ENCODE measurements around the gene TNIP2.

Gene TNIP2

GRCh38 chr4:2794486-2795299 is 38.6 kb upstream of the TNIP2 start:
- TF ChIP-seq ZNF70 (CRISPR knock-in tag; IDR thresholded peaks at IDR 0.05), result no peak
- TF ChIP-seq ARNTL (CRISPR knock-in tag; IDR thresholded peaks at IDR 0.05; ENCODE audit: borderline replicate concordance, low read depth), result no peak
- TF ChIP-seq ESRRG (CRISPR knock-in tag; IDR thresholded peaks at IDR 0.05), result no peak
- no peak for TF ChIP-seq CSRNP3 (CRISPR knock-in tag; IDR thresholded peaks at IDR 0.05)
- TF ChIP-seq CSDC2 (CRISPR knock-in tag; IDR thresholded peaks at IDR 0.05), result no peak
- no peak for TF ChIP-seq BACH2 (CRISPR knock-in tag; IDR thresholded peaks at IDR 0.05; ENCODE audit: borderline replicate concordance)
- no peak for TF ChIP-seq GLIS3 (CRISPR knock-in tag; IDR thresholded peaks at IDR 0.05)
- no peak for TF ChIP-seq PPARA (CRISPR knock-in tag; IDR thresholded peaks at IDR 0.05; ENCODE audit: borderline replicate concordance)
- TF ChIP-seq TOX (CRISPR knock-in tag; IDR thresholded peaks at IDR 0.05; ENCODE audit: borderline replicate concordance), result no peak
- no peak for TF ChIP-seq ZFP30 (CRISPR knock-in tag; IDR thresholded peaks at IDR 0.05)
- TF ChIP-seq, protein P1, sequence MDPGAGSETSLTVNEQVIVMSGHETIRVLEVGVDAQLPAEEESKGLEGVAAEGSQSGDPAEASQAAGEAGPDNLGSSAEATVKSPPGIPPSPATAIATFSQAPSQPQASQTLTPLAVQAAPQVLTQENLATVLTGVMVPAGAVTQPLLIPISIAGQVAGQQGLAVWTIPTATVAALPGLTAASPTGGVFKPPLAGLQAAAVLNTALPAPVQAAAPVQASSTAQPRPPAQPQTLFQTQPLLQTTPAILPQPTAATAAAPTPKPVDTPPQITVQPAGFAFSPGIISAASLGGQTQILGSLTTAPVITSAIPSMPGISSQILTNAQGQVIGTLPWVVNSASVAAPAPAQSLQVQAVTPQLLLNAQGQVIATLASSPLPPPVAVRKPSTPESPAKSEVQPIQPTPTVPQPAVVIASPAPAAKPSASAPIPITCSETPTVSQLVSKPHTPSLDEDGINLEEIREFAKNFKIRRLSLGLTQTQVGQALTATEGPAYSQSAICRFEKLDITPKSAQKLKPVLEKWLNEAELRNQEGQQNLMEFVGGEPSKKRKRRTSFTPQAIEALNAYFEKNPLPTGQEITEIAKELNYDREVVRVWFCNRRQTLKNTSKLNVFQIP (CRISPR knock-in tag; IDR thresholded peaks at IDR 0.05; ENCODE audit: borderline replicate concordance, low read depth), result no peak
- TF ChIP-seq TCF4 (CRISPR knock-in tag; IDR thresholded peaks at IDR 0.05; ENCODE audit: borderline replicate concordance), result no peak
- TF ChIP-seq OSR1 (CRISPR knock-in tag; IDR thresholded peaks at IDR 0.05), result no peak
- no peak for TF ChIP-seq PATZ1 (CRISPR knock-in tag; IDR thresholded peaks at IDR 0.05; ENCODE audit: borderline replicate concordance)
- ATAC-seq, result peak; percentile 54

- TF ChIP-seq CSDC2 (CRISPR knock-in tag; IDR thresholded peaks at IDR 0.05) (no peak), ARNTL (CRISPR knock-in tag; IDR thresholded peaks at IDR 0.05; ENCODE audit: borderline replicate concordance, low read depth) (no peak), ZNF70 (CRISPR knock-in tag; IDR thresholded peaks at IDR 0.05) (no peak), ZNF8 (CRISPR knock-in tag; IDR thresholded peaks at IDR 0.05) (no peak), ZC3H10 (CRISPR knock-in tag; IDR thresholded peaks at IDR 0.05) (no peak), TOX (CRISPR knock-in tag; IDR thresholded peaks at IDR 0.05; ENCODE audit: borderline replicate concordance) (no peak), CSRNP3 (CRISPR knock-in tag; IDR thresholded peaks at IDR 0.05) (no peak), ZNF565 (CRISPR knock-in tag; conservative IDR thresholded peaks at IDR 0.05; ENCODE audit: low read depth) (no peak), BACH2 (CRISPR knock-in tag; IDR thresholded peaks at IDR 0.05; ENCODE audit: borderline replicate concordance) (no peak), ISL1 (CRISPR knock-in tag; IDR thresholded peaks at IDR 0.05) (no peak), PATZ1 (CRISPR knock-in tag; IDR thresholded peaks at IDR 0.05; ENCODE audit: borderline replicate concordance) (no peak), GLIS3 (CRISPR knock-in tag; IDR thresholded peaks at IDR 0.05) (no peak), ZFP30 (CRISPR knock-in tag; IDR thresholded peaks at IDR 0.05) (no peak), TSHZ2 (CRISPR knock-in tag; IDR thresholded peaks at IDR 0.05) (no peak), SNAI2 (CRISPR knock-in tag; IDR thresholded peaks at IDR 0.05) (no peak), ESRRG (CRISPR knock-in tag; IDR thresholded peaks at IDR 0.05) (no peak)
- TF ChIP-seq, protein P2, sequence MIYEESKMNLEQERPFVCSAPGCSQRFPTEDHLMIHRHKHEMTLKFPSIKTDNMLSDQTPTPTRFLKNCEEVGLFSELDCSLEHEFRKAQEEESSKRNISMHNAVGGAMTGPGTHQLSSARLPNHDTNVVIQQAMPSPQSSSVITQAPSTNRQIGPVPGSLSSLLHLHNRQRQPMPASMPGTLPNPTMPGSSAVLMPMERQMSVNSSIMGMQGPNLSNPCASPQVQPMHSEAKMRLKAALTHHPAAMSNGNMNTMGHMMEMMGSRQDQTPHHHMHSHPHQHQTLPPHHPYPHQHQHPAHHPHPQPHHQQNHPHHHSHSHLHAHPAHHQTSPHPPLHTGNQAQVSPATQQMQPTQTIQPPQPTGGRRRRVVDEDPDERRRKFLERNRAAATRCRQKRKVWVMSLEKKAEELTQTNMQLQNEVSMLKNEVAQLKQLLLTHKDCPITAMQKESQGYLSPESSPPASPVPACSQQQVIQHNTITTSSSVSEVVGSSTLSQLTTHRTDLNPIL (CRISPR knock-in tag; IDR thresholded peaks at IDR 0.05; ENCODE audit: low read depth), result no peak
- TF ChIP-seq, protein P1 (CRISPR knock-in tag; IDR thresholded peaks at IDR 0.05; ENCODE audit: borderline replicate concordance, low read depth), result no peak
- ATAC-seq, result peak; percentile 36
Measured at GRCh38 chr4:2793586-2794485, 37.7 kb upstream of the TNIP2 start.

All from SK-N-SH treated with all-trans-retinoic acid at 6 μM for 48 hours (cell line).